GM12878 (cell line): ENCODE results near the gene FOXL3.

Experiments used
- ATF3 ChIP-seq: IDR thresholded peaks from 2 replicates; pipeline ENCODE4 v1.6.1; 2011; ENCODE audit warnings: low read depth, mild to moderate bottlenecking, low read length, moderate library complexity, borderline replicate concordance; ENCODE audit errors: extremely low read depth
- BHLHE40 ChIP-seq, 2 experiments: fragments of 450-650 bp in 1 of 2; IDR thresholded peaks; 2 replicates each; pipeline ENCODE4 v1.6.1; 2011 to 2017; ENCODE audit warnings: low read depth in 2 of 2, borderline replicate concordance in 1 of 2, improper control_type of control experiment in 1 of 2, low read length in 1 of 2, mild to moderate bottlenecking in 1 of 2
- CTCF ChIP-seq, 3 experiments: IDR thresholded peaks in 2 of 3; conservative IDR thresholded peaks in 1 of 3; 2 replicates each; pipeline ENCODE4 v1.5.1; 2011; ENCODE audit warnings: low read depth in 3 of 3, low read length in 3 of 3, mild to moderate bottlenecking in 3 of 3, control low read depth in 2 of 3, moderate library complexity in 2 of 3, inconsistent platforms in 1 of 3, mixed read lengths in 1 of 3; ENCODE audit not compliant: control insufficient read depth in 2 of 3, insufficient read depth in 1 of 3; ENCODE audit errors: extremely low read depth in 1 of 3
- EED ChIP-seq: sonication (generic); IDR thresholded peaks from 2 replicates; pipeline ENCODE4 v1.6.1; 2016; ENCODE audit warnings: antibody characterized with exemption, low read depth
- FOXM1 ChIP-seq: IDR thresholded peaks from 2 replicates; pipeline ENCODE4 v1.6.1; 2012; ENCODE audit warnings: low read depth, mild to moderate bottlenecking, inconsistent platforms, low read length, moderate library complexity
- HDAC6 ChIP-seq: fragments of 200-600 bp; sonication (generic); IDR thresholded peaks from one replicate; pipeline ENCODE4 v1.8.0; 2017; ENCODE audit warnings: antibody characterized with exemption; ENCODE audit not compliant: unreplicated experiment
- JUNB ChIP-seq: IDR thresholded peaks from 2 replicates; pipeline ENCODE4 v1.6.1; 2016; ENCODE audit warnings: antibody characterized with exemption, mild to moderate bottlenecking
- KDM1A ChIP-seq: fragments of 200-600 bp; sonication (generic); IDR thresholded peaks from 2 replicates; pipeline ENCODE4 v1.6.1; 2016; ENCODE audit warnings: borderline replicate concordance
- MYC ChIP-seq: IDR thresholded peaks from 2 replicates; pipeline ENCODE4 v1.6.1; 2011; ENCODE audit warnings: mild to moderate bottlenecking, low read length, moderate library complexity, inconsistent platforms; ENCODE audit not compliant: insufficient read depth, insufficient replicate concordance, insufficient read length, severe bottlenecking
- POLR2A ChIP-seq: IDR thresholded peaks from 2 replicates; pipeline ENCODE4 v1.6.1; 2011; ENCODE audit warnings: low read depth, mild to moderate bottlenecking, low read length
- POLR2AphosphoS5 ChIP-seq: IDR thresholded peaks from 2 replicates; pipeline ENCODE4 v1.6.1; 2011; ENCODE audit warnings: mild to moderate bottlenecking, low read length, inconsistent platforms
- RFX5 ChIP-seq: IDR thresholded peaks from 2 replicates; pipeline ENCODE4 v1.6.1; 2011; ENCODE audit warnings: low read depth, low read length, improper control_type of control experiment
- SREBF1 ChIP-seq: IDR thresholded peaks from 2 replicates; pipeline ENCODE4 v1.6.1; 2012; ENCODE audit warnings: mild to moderate bottlenecking, low read length
- ZNF274 ChIP-seq: IDR thresholded peaks from one replicate; pipeline ENCODE4 v1.8.0; 2011; ENCODE audit not compliant: insufficient read length, insufficient read depth

- TF ChIP-seq HDAC6, result no peak
- no peak for TF ChIP-seq BHLHE40 (IDR thresholded peaks at IDR 0.05; ENCODE audit: borderline replicate concordance in 1 of 2, low read depth in 2 of 2, low read length in 1 of 2)
- no peak for TF ChIP-seq CTCF (IDR thresholded peaks at IDR 0.05 in 2 of 3, conservative IDR thresholded peaks at IDR 0.05 in 1 of 3; ENCODE audit: control insufficient read depth in 2 of 3, extremely low read depth in 1 of 3, insufficient read depth in 1 of 3, low read depth in 3 of 3, low read length in 3 of 3)
- TF ChIP-seq SREBF1, result no peak
- TF ChIP-seq POLR2A, result no peak
- TF ChIP-seq RFX5, result no peak
- TF ChIP-seq MYC, result no peak
- TF ChIP-seq EED, result no peak
- TF ChIP-seq ATF3, result no peak
- no peak for TF ChIP-seq KDM1A
- no peak for TF ChIP-seq FOXM1
- TF ChIP-seq ZNF274, result no peak
- no peak for TF ChIP-seq POLR2AphosphoS5
- no peak for TF ChIP-seq JUNB
Observed at GRCh38 chr7:259191-259505, 30.8 kb upstream of the FOXL3 start.
